GM12873 (cell line): ENCODE results near the gene MORN4.

Experiments
- TF ChIP-seq, protein P1 (sequence below): IDR thresholded peaks from 2 replicates; pipeline ENCODE4 v1.5.1; 2012; ENCODE audit warnings: low read depth, mild to moderate bottlenecking, moderate library complexity, low read length, control low read depth; ENCODE audit not compliant: insufficient read depth; ENCODE audit errors: missing control alignments

Gene MORN4

GRCh38 chr10:97566336-97566996, 66.8 kb downstream of the MORN4 start:
- TF ChIP-seq, protein P1, sequence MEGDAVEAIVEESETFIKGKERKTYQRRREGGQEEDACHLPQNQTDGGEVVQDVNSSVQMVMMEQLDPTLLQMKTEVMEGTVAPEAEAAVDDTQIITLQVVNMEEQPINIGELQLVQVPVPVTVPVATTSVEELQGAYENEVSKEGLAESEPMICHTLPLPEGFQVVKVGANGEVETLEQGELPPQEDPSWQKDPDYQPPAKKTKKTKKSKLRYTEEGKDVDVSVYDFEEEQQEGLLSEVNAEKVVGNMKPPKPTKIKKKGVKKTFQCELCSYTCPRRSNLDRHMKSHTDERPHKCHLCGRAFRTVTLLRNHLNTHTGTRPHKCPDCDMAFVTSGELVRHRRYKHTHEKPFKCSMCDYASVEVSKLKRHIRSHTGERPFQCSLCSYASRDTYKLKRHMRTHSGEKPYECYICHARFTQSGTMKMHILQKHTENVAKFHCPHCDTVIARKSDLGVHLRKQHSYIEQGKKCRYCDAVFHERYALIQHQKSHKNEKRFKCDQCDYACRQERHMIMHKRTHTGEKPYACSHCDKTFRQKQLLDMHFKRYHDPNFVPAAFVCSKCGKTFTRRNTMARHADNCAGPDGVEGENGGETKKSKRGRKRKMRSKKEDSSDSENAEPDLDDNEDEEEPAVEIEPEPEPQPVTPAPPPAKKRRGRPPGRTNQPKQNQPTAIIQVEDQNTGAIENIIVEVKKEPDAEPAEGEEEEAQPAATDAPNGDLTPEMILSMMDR, result no peak

DNA sequence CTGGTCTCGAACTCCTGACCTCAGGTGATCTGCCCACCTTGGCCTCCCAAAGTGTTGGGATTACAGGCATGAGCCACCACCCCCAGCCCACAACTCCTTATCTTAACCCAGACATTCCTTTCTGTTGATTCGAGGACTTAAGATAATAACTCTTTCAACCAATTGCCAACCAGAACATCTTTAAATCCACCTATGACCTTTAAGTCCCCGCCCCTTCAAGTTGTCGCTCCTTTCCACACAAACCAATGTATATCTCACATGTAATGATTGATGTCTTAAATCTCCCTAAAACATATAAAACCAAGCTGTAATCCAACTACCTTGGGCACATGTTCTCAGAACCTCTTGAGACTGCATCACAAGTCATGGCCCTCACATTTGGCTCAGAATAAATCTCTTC, 68.5 kb downstream of the MORN4 start:
- TF ChIP-seq, protein P1, result no peak
